ENCODE results near the gene TRIM2. TPM values are rescaled to one million over a fixed set of nuclear protein-coding genes. Genes with fewer than 3 reads are reported as not detected.
"Not testable (repeated sequence)": the region's sequence is repeated elsewhere in the genome, so short reads cannot be mapped to it uniquely, and the experiment has no call there.

The TRIM2 gene
- total RNA-seq, 4 donors from 2014 or later, result 10.9 to 45.4 (median 29.2) TPM

- DNase-seq (ENCODE audit: low spot score in 2 of 2), result no peak
- H3K4me3 ChIP-seq (ENCODE audit: low read depth, poor library complexity, severe bottlenecking), result no peak overlapping the region
- intact Hi-C loops (cut with DNase I; ENCODE audit: low total_unique reads), result no loop called here
- 85 to 88% methylated on average over 4 of the region's 4 CpGs for WGBS, 2 donors
- no peak for TF ChIP-seq CTCF (IDR thresholded peaks at IDR 0.05)
- TF ChIP-seq POLR2A (IDR thresholded peaks at IDR 0.05), result no peak
Measured at GRCh38 chr4:153160821-153161220, 43.4 kb upstream of the TRIM2 start.

- DNase-seq (ENCODE audit: low spot score in 2 of 2), result no peak
- TF ChIP-seq POLR2A (IDR thresholded peaks at IDR 0.05), result no peak
- no peak for TF ChIP-seq CTCF (IDR thresholded peaks at IDR 0.05)
- intact Hi-C loops (cut with DNase I; ENCODE audit: low total_unique reads), result no loop called here
- 64 to 81% methylated on average over 7 of the region's 7 CpGs for WGBS, 2 donors
- no peak overlapping the region for H3K4me3 ChIP-seq (ENCODE audit: low read depth, poor library complexity, severe bottlenecking)
Measured at GRCh38 chr4:153161226-153161963, 42.8 kb upstream of the TRIM2 start.

- H3K4me3 ChIP-seq (ENCODE audit: low read depth, poor library complexity, severe bottlenecking); DNase-seq (ENCODE audit: low spot score in 2 of 2); intact Hi-C loops (cut with DNase I; ENCODE audit: low total_unique reads): not testable (repeated sequence)
- WGBS, 2 donors, result 95 to 98% methylated on average over 5 of the region's 5 CpGs
Measured at GRCh38 chr4:153165236-153165635, 39.0 kb upstream of the TRIM2 start.

- WGBS, 2 donors, result 57 to 62% methylated on average over 5 of the region's 5 CpGs
- H3K4me3 ChIP-seq (ENCODE audit: low read depth, poor library complexity, severe bottlenecking), result no peak overlapping the region
- no peak for TF ChIP-seq POLR2A (IDR thresholded peaks at IDR 0.05)
- no peak for TF ChIP-seq CTCF (IDR thresholded peaks at IDR 0.05)
- intact Hi-C loops (cut with DNase I; ENCODE audit: low total_unique reads), result no loop called here
- no peak for DNase-seq (ENCODE audit: low spot score in 2 of 2)
Measured at GRCh38 chr4:153166716-153167501, 37.3 kb upstream of the TRIM2 start.

GRCh38 chr4:153169776-153170175 lies 34.5 kb upstream of the TRIM2 start:
- no peak overlapping the region for H3K4me3 ChIP-seq (ENCODE audit: low read depth, poor library complexity, severe bottlenecking)
- no peak for DNase-seq (ENCODE audit: low spot score in 2 of 2)
- TF ChIP-seq POLR2A (IDR thresholded peaks at IDR 0.05), result no peak
- no peak for TF ChIP-seq CTCF (IDR thresholded peaks at IDR 0.05)
- intact Hi-C loops (cut with DNase I; ENCODE audit: low total_unique reads), result no loop called here
- WGBS, 2 donors, result 72 to 77% methylated on average over 8 of the region's 8 CpGs

- TF ChIP-seq POLR2A (IDR thresholded peaks at IDR 0.05) (no peak), CTCF (IDR thresholded peaks at IDR 0.05) (no peak)
- WGBS, 2 donors, result 93 to 97% methylated on average over 2 of the region's 2 CpGs
- intact Hi-C loops (cut with DNase I; ENCODE audit: low total_unique reads), result no loop called here
- no peak overlapping the region for H3K4me3 ChIP-seq (ENCODE audit: low read depth, poor library complexity, severe bottlenecking)
- no peak for DNase-seq (ENCODE audit: low spot score in 2 of 2)
Measured at GRCh38 chr4:153170407-153170806, 33.8 kb upstream of the TRIM2 start.

Data from lower leg skin (tissue), 4 donors.